Esophagus squamous epithelium (tissue), 5 donors: ENCODE measurements around the gene ZNF749. TPM values are rescaled to one million over a fixed set of nuclear protein-coding genes. Genes with fewer than 3 reads are reported as not detected.
A peak's percentile ranks its signal among the peaks of the same experiment; 100 is the strongest.

ENCODE experiments used
- DNase-seq: peaks from one replicate; lab custom pipeline; 2025; lab: John Stamatoyannopoulos, UW
- H3K27ac ChIP-seq, 4 donors: fragments of 200-600 bp; sonication (generic); one replicate each; pipeline ENCODE4 v1.5.1; 2016 to 2019; ENCODE audit warnings: mild to moderate bottlenecking in 1 of 4
- H3K27me3 ChIP-seq, 4 donors: fragments of 200-600 bp; sonication (generic); 1 replicate in 3 of 4; 2 replicates in 1 of 4; pipeline versions ENCODE4 v1.5.1 to v1.6.0; 2017 to 2021; ENCODE audit warnings: antibody characterized with exemption in 1 of 4
- H3K36me3 ChIP-seq, 3 donors: fragments of 200-600 bp; sonication (generic); one replicate each; pipeline ENCODE4 v1.5.1; 2016 to 2019
- H3K4me1 ChIP-seq, 3 donors: fragments of 200-600 bp; sonication (generic); one replicate each; pipeline ENCODE4 v1.5.1; 2017 to 2019
- H3K4me3 ChIP-seq, 4 donors: fragments of 200-600 bp; sonication (generic); 1 replicate in 3 of 4; 2 replicates in 1 of 4; pipeline ENCODE4 v1.5.1; 2016 to 2019; ENCODE audit warnings: mild to moderate bottlenecking in 2 of 4, moderate library complexity in 1 of 4
- H3K9me3 ChIP-seq, 3 donors: fragments of 200-600 bp; sonication (generic); one replicate each; pipeline ENCODE4 v1.5.1; 2016 to 2019
- CTCF ChIP-seq, 6 experiments: fragments of 450-650 bp in 4 of 6; fragments of 200-600 bp in 2 of 6; sonication (generic) in 2 of 6; IDR thresholded peaks; one replicate each; pipeline ENCODE4 v1.5.1; 2016 to 2019; ENCODE audit warnings: antibody characterized with exemption in 6 of 6, mild to moderate bottlenecking in 4 of 6, moderate library complexity in 4 of 6
- POLR2A ChIP-seq, 4 donors: fragments of 450-650 bp; IDR thresholded peaks; one replicate each; pipeline ENCODE4 v1.6.1; 2017; ENCODE audit warnings: antibody characterized with exemption in 4 of 4, mild to moderate bottlenecking in 4 of 4, moderate library complexity in 3 of 4
- WGBS, 2 donors: methylation state at CpG; one replicate each; pipeline ENCODE4 v1.1.5; 2018; 5-methylcytosine and 5-hydroxymethylcytosine counted together
- intact Hi-C: fragments of 100-400 bp; cut with DNase I; formaldehyde crosslinking; loops from one replicate; pipeline ENCODE4 v1.15.0; 2022
- total RNA-seq, 4 donors: library from RNA; depleted of rRNA; stranded (reverse); fragments of >200 nt; gene quantifications; one replicate each; pipeline ENCODE4 v1.1.0, GENCODE V29; 2016
- donor health status: DM: yes; HTN: yes; CAD: no.

ZNF749 gene
- total RNA-seq, 4 donors from 2014 or later, result 6.9 to 11.1 (median 8.4) TPM

- H3K36me3 ChIP-seq, result peaks cover 21 to 88% (median 29%) of the 10 kb centered on the region in 3 donors
- no peaks in the 10 kb centered on the region for H3K4me1 ChIP-seq
- peak overlapping the region in 1 of 4 donors; percentile 18 for H3K4me3 ChIP-seq
- intact Hi-C loops, result no loop called here
- H3K9me3 ChIP-seq, result peaks cover 0 to 91% (median 24%) of the 10 kb centered on the region in 3 donors
- WGBS, 2 donors, result 94% methylated on average over 5 of the region's 5 CpGs
- no peak overlapping the region for H3K27ac ChIP-seq
- no peak for DNase-seq
- no peaks in the 10 kb centered on the region for H3K27me3 ChIP-seq
- no peak for TF ChIP-seq POLR2A (IDR thresholded peaks at IDR 0.05)
- TF ChIP-seq CTCF (IDR thresholded peaks at IDR 0.05), result no peak
Observed at GRCh38 chr19:57398868-57399267, 36.3 kb upstream of the ZNF749 start.

GRCh38 chr19:57403737-57404563 lies 31.2 kb upstream of the ZNF749 start:
- intact Hi-C loops, result no loop called here
- DNase-seq, result no peak
- Histone ChIP-seq H3K27me3 (no peaks in the 10 kb centered on the region), H3K4me3 (no peak overlapping the region), H3K9me3 (peaks cover 0 to 45% (median 0%) of the 10 kb centered on the region in 3 donors), H3K27ac (no peak overlapping the region), H3K4me1 (no peaks in the 10 kb centered on the region), H3K36me3 (peaks cover 0 to 38% (median 0%) of the 10 kb centered on the region in 3 donors)
- whole genome bisulfite sequencing, 2 donors, result 76 to 86% methylated on average over 4 to 5 of the region's 9 CpGs
- TF ChIP-seq POLR2A (IDR thresholded peaks at IDR 0.05), result no peak
- no peak for TF ChIP-seq CTCF (IDR thresholded peaks at IDR 0.05)

- H3K4me3 ChIP-seq, result no peak overlapping the region
- no peak overlapping the region for H3K27ac ChIP-seq
- H3K27me3 ChIP-seq, result no peaks in the 10 kb centered on the region
- WGBS, 2 donors, result 13 to 26% methylated on average over 2 to 4 of the region's 8 CpGs
- peaks cover 0 to 9% (median 3%) of the 10 kb centered on the region in 3 donors for H3K4me1 ChIP-seq
- no peak for DNase-seq
- intact Hi-C loops, result no loop called here
- peaks cover 0 to 19% (median 0%) of the 10 kb centered on the region in 3 donors for H3K9me3 ChIP-seq
- peaks cover 0 to 11% (median 0%) of the 10 kb centered on the region in 3 donors for H3K36me3 ChIP-seq
- TF ChIP-seq CTCF (IDR thresholded peaks at IDR 0.05), result peak; percentile 25 to 71 (median 45)
- TF ChIP-seq POLR2A (IDR thresholded peaks at IDR 0.05), result no peak
Observed at GRCh38 chr19:57406516-57407123, 28.5 kb upstream of the ZNF749 start.

GRCh38 chr19:57410877-57411671 lies 24.1 kb upstream of the ZNF749 start, which contains the start of gene ZNF17:
Gene ZNF17, plus strand, starts transcription at chr19:57411161. Its CDS starts 2,455 bp downstream, at chr19:57413616.
- intact Hi-C loops, result no loop called here
- H3K4me1 ChIP-seq, result peaks cover 8 to 23% (median 10%) of the 10 kb centered on the region in 3 donors
- H3K36me3 ChIP-seq, result peaks cover 7 to 37% (median 9%) of the 10 kb centered on the region in 3 donors
- H3K4me3 ChIP-seq, result peak within 1 kb of the TSS; percentile 60 to 88 (median 74)
- TF ChIP-seq CTCF (IDR thresholded peaks at IDR 0.05), result no peak
- peak in 1 of 4 donors; percentile 14 for TF ChIP-seq POLR2A (IDR thresholded peaks at IDR 0.05)
- 0% methylated on average over 13 to 20 of the region's 55 CpGs for WGBS, 2 donors
- H3K9me3 ChIP-seq, result peaks cover 0 to 16% (median 6%) of the 10 kb centered on the region in 3 donors
- H3K27ac ChIP-seq, result peak within 1 kb of the TSS; percentile 60 to 81 (median 74)
- H3K27me3 ChIP-seq, result no peaks in the 10 kb centered on the region
- peak; percentile 72 for DNase-seq
